SK-N-MC (cell line): ENCODE data around the gene RGMA.
"Not testable (repeated sequence)": the region's sequence is repeated elsewhere in the genome, so short reads cannot be mapped to it uniquely, and the experiment has no call there.

Source experiments
- DNase-seq: peaks from one replicate; pipeline ENCODE4 v3.0.0-alpha.2; 2011; ENCODE audit warnings: low read depth, low spot score
- H3K27ac ChIP-seq: fragments of 200-600 bp; sonication (generic); 2 replicates; pipeline ENCODE4 v1.5.1; 2016; ENCODE audit warnings: mixed run types
- H3K36me3 ChIP-seq: fragments of 200-600 bp; sonication (generic); 2 replicates; pipeline ENCODE4 v1.6.1; 2017; ENCODE audit warnings: antibody characterized with exemption, low read length, mixed read lengths; ENCODE audit not compliant: insufficient read depth
- H3K4me3 ChIP-seq: fragments of 200-600 bp; sonication (generic); 2 replicates; pipeline ENCODE4 v1.5.1; 2016
- H3K9ac ChIP-seq: fragments of 200-600 bp; sonication (generic); 2 replicates; pipeline ENCODE4 v1.8.0; 2017; ENCODE audit warnings: mixed run types, mixed read lengths; ENCODE audit not compliant: insufficient read length
- H3K9me3 ChIP-seq: fragments of 200-600 bp; sonication (generic); 2 replicates; pipeline ENCODE4 v1.6.1; 2017; ENCODE audit warnings: low read depth, mild to moderate bottlenecking, antibody characterized with exemption, low read length, moderate library complexity, mixed read lengths
- EZH2 ChIP-seq: fragments of 200-600 bp; sonication (generic); IDR thresholded peaks from one replicate; pipeline ENCODE4 v1.6.1; 2017; ENCODE audit warnings: antibody characterized with exemption
- FOXP2 ChIP-seq: optimal IDR thresholded peaks from 2 replicates; pipeline ENCODE3; 2011; ENCODE audit warnings: mild to moderate bottlenecking, moderate library complexity; ENCODE audit not compliant: insufficient read depth; ENCODE audit errors: extremely low read length, control extremely low read depth
- POLR2AphosphoS5 ChIP-seq: IDR thresholded peaks from 2 replicates; pipeline ENCODE4 v1.6.1; 2012; ENCODE audit warnings: mild to moderate bottlenecking, low read depth, low read length, borderline replicate concordance

Gene RGMA

DNA sequence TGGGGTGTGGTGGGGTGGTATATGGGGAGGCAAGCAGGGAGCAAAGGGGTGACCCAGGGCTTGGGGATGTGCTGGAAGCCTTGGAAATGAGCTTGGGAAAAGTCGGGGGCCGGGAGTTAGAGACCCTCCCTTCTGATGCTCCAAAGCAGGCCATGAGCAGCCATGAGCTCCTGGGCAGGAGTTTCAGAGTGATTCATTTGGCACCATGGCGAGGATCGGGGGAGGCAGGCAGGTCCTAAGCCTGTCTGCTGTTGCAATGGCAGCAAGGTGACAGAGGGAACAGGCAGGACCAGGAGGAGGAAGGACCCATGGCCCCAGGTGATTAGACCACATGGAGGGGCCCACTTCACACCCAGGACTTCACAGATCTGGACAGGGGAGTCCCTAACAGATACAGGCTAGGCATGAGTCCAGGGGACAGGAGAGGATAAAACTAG, 21.3 kb downstream of the RGMA start:
- Histone ChIP-seq H3K27ac (no peak overlapping the region), H3K9ac (no peak overlapping the region), H3K36me3 (no peaks in the 10 kb centered on the region), H3K4me3 (no peak overlapping the region), H3K9me3 (no peaks in the 10 kb centered on the region)
- no peak for DNase-seq
- no peak for TF ChIP-seq FOXP2
- TF ChIP-seq POLR2AphosphoS5: no peak

GRCh38 chr15:93066834-93067648, 22.0 kb downstream of the RGMA start:
- no peak for DNase-seq
- H3K9ac ChIP-seq: no peak overlapping the region
- H3K27ac ChIP-seq: no peak overlapping the region
- no peak for TF ChIP-seq EZH2
- TF ChIP-seq POLR2AphosphoS5: no peak
- TF ChIP-seq FOXP2: no peak
- H3K4me3 ChIP-seq: no peak overlapping the region
- H3K9me3 ChIP-seq: no peaks in the 10 kb centered on the region
- H3K36me3 ChIP-seq: no peaks in the 10 kb centered on the region

GRCh38 chr15:93066224-93066681, 22.8 kb downstream of the RGMA start:
- H3K9me3 ChIP-seq: no peaks in the 10 kb centered on the region
- H3K36me3 ChIP-seq: no peaks in the 10 kb centered on the region
- TF ChIP-seq POLR2AphosphoS5: no peak
- TF ChIP-seq EZH2: no peak
- TF ChIP-seq FOXP2: no peak
- no peak overlapping the region for H3K9ac ChIP-seq
- H3K4me3 ChIP-seq: no peak overlapping the region
- no peak overlapping the region for H3K27ac ChIP-seq
- no peak for DNase-seq

DNA sequence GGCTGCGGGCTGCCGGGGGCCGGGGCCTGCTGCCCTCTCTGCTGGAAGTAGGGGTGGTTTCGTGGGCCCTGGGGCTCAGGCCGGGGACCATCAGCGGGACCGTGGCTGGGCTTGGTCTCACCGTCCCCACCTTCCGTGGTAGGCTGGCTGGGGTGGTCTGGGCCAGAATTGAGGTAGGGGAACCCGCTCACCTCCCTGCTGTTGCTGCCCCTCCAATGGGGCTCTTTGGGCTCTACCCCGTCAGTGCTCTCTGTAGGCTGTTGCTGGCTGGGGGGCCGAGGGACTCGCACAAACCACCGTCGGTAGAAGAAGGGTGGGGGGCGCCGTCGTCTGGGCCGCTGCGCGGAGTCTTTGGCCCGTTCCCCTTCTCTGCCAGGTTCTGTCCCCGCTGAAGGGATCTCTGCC, 23.4 kb downstream of the RGMA start:
- TF ChIP-seq EZH2 (no peak), FOXP2 (no peak), POLR2AphosphoS5 (no peak)
- Histone ChIP-seq H3K36me3 (no peaks in the 10 kb centered on the region), H3K4me3 (no peak overlapping the region), H3K27ac (no peak overlapping the region), H3K9me3 (no peaks in the 10 kb centered on the region), H3K9ac (no peak overlapping the region)
- no peak for DNase-seq

GRCh38 chr15:93063796-93064690, 25.0 kb downstream of the RGMA start:
- Histone ChIP-seq H3K27ac (no peak overlapping the region), H3K4me3 (no peak overlapping the region), H3K9me3 (no peaks in the 10 kb centered on the region), H3K36me3 (no peaks in the 10 kb centered on the region), H3K9ac (no peak overlapping the region)
- DNase-seq: no peak
- no peak for TF ChIP-seq EZH2
- TF ChIP-seq FOXP2: no peak
- no peak for TF ChIP-seq POLR2AphosphoS5

- DNase-seq: no peak
- H3K9ac ChIP-seq: no peak overlapping the region
- no peak for TF ChIP-seq FOXP2
- no peak for TF ChIP-seq POLR2AphosphoS5
- TF ChIP-seq EZH2: no peak
- H3K9me3 ChIP-seq: no peaks in the 10 kb centered on the region
- H3K36me3 ChIP-seq: no peaks in the 10 kb centered on the region
- H3K27ac ChIP-seq: no peak overlapping the region
- H3K4me3 ChIP-seq: no peak overlapping the region
Measured at GRCh38 chr15:93063262-93063671, 25.7 kb downstream of the RGMA start.

- not testable (repeated sequence) for H3K27ac ChIP-seq, H3K9me3 ChIP-seq, H3K36me3 ChIP-seq, DNase-seq, H3K4me3 ChIP-seq, H3K9ac ChIP-seq
Measured at GRCh38 chr15:93062628-93063261, 26.3 kb downstream of the RGMA start.

DNA sequence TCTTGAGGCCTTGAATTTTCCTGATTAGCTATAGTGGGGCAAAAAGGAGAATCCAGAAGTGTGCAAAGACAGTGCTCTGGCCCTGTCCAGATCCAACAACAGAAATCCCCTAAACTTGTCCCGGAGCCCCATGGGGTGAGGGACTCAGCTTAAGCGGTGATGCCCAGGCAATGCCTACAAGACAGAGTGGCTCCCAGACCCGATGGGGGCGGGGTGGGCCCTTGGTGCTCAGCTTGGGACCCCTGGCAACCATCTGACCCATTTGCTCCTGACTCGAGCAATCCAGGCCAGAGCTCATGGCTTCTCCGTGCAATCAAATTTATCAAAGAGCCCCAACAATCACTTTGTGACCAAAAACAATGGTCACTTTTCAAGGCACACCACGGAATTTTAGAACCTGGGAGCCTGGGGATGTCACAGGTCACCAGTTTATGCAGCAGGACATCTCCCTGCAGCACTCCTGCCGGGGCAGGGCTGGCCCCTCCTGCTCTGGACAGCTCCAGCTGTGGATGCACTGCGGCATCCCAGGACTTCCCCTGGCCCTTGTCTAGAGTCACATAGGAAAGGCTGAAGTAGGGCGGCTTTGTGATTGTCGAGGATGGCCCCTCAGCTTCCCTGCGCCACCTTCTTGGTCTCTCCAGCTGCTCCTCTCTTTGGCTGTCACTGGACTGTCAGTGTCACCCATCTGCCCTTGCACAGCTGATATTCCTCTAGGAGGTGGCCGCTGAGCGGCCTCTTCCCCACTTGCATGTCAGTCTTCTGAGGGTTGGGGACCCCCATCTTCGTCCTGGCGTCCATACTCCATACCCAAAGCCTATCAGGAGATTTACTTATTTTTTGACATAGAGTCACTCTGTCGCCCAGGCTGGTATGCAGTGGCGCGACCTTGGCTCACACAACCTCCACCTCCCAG, 28.4 kb downstream of the RGMA start:
- H3K9ac ChIP-seq: no peak overlapping the region
- H3K9me3 ChIP-seq: no peaks in the 10 kb centered on the region
- TF ChIP-seq FOXP2 (no peak), POLR2AphosphoS5 (no peak), EZH2 (no peak)
- DNase-seq: no peak
- no peak overlapping the region for H3K27ac ChIP-seq
- no peak overlapping the region for H3K4me3 ChIP-seq
- no peaks in the 10 kb centered on the region for H3K36me3 ChIP-seq
